Activated CD8-positive, alpha-beta memory T cell treated with anti-CD3 and anti-CD28 coated beads, Interleukin-2, amount 50 U/mL, for 48 hours (primary cell): ENCODE results near the gene HPCAL1.

Source experiments
- DNase-seq: peaks from one replicate; pipeline ENCODE4 v3.0.0-alpha.2; 2020

HPCAL1 gene

GRCh38 chr2:10357193-10358169 lies 54.8 kb downstream of the HPCAL1 start:
- no peak for DNase-seq

DNA sequence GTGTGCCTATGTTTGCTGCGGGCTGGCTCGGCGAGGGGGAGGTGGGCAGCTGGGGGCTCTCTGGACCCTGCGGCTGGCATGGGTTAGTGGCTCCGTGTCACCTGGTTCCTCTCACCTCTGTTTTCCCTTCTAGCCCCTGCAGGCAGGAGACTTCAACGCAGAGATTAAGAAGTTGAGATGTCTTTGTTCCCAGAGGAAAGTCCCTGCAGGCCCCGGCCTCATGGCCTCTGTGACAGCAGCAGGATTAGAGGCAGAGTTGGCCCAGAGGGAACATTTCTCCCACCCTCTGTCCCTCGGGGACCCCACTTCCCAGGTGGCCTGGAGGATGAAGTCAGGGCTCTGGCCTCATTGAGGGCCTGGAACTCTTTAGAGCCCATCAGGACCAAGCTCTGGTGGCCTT lies 56.5 kb downstream of the HPCAL1 start:
- DNase-seq = no peak

- no peak for DNase-seq
Measured at GRCh38 chr2:10359731-10360329, 57.1 kb downstream of the HPCAL1 start.

- DNase-seq = no peak
Measured at GRCh38 chr2:10360460-10360849, 57.8 kb downstream of the HPCAL1 start.

DNA sequence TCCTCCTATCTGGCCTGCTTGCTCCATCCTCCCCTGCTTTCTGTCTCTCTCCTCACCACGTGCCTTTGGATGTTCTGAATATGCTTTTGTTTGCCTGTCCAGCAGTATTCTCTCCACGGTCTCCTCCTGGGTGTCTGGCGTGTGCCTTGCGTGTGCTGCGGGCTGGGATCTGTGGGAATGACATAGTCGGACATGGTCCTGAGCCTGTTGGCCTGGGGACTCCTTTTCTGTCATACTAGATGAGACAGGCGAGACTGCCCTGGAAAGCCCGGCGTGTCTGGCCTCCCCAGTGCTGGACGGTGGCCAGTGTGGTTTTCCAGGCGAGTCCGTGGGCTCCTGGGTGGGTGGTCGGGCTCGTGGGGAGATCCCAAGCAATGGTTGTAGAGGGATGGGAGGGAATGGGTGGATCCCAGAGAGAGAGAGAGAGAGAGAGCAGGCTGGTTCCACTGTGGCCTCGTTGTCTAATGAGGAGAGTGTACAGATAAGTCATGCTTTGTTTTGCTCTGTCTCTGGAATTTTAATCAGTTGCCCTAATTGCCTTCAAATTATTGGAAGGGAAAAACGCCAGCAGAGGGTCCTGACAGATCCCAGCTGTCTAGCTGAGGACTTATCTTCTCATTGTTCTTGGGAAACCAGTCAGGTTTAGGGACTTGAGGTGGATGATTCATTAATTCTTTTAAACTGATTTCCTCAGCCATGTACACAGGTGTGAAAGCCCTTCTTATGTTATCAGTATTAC lies 58.3 kb downstream of the HPCAL1 start:
- DNase-seq = no peak

GRCh38 chr2:10362096-10362897 lies 59.6 kb downstream of the HPCAL1 start:
- no peak for DNase-seq

DNA sequence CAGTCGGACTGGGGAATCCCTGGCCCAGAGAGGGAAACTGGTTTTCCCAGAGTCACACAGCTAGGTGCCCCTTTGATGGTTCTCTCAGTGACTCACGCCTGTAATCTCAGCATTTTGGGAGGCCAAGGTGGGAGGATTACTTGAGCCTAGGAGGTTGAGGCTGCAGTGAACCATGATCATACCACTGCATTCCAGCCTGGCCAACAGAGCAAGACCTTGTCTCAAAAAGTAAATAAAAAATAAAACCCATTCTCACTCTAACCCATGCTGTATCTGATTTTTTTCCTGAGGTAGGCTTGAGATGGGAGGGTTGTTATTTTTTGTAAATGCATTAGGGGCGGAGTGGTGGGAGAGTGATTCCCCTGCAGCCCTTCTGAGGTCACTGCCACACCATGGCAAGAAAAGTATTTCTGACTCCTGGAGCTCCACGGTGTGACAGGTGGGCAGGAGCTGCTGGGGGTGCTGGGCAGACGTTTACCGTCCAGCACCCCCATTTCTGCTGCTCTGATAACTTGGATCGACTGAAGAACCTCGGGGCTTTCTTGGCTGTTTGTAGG lies 60.3 kb downstream of the HPCAL1 start:
- DNase-seq = no peak

- no peak for DNase-seq
Measured at GRCh38 chr2:10363861-10364610, 61.3 kb downstream of the HPCAL1 start.

DNA sequence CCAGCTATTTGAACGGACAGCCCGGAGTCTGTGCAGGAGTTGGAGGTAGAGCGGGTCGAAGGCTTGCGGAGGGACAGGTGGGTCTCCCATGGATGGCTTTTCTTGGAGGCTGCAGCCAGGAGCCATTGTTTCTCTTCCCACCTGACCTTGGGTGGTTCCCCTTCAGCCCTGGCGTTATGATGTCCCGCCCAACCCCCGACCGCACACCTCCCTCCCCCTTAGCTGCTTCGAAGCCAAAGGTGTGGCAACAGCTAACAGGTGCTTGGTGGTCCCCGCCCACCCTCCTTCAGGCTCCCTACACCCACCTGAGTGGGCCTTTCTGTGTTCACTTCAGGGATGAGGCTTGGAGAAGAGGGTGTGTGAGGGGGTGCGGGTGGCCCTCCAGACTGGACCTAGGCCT lies 62.7 kb downstream of the HPCAL1 start:
- DNase-seq = no peak

- no peak for DNase-seq
Measured at GRCh38 chr2:10366601-10367270, 64.0 kb downstream of the HPCAL1 start.

DNA sequence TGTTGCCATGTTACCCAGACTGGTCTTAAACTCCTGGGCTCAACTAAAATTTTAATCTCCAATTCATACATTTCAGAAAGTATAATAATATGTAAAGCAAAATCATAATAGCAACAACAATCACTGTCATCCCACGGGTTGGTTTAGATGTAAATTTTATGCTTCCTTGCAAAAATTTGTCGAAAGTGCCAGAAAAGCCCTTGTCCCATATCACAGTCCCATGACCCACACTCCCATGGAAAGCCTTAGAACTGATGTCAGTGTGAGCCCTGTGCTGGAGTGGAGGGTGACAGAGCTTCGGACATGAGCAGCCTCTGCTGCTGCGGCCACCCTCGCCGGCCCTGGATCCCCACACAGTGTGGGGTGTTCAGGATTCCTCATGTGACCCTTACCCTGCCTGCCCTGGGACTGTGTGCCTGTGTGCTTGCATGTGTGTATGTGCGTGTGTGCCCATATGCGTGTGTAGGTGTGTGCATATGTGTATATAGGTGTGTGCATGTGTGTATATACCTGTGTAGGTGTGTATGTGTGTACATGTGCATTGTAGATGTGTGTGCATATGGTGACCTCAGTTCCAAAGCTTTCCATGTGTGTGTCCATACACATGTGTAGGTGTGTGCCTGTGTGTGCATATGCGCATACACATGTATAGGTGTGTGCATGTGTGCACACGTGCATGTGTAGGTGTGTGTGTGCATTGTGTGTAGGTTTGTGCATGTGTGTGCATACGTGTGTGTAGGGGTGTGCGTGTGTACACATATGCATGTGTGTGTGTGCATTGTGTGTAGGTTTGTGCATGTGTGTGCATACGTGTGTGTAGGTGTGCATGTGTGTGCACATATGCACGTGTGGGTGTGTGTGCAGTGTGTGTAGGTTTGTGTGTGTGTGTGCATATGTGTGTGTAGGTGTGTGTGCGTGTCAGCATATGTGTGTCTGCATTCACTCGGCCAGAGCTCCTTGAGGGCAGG lies 65.1 kb downstream of the HPCAL1 start:
- DNase-seq = no peak

DNA sequence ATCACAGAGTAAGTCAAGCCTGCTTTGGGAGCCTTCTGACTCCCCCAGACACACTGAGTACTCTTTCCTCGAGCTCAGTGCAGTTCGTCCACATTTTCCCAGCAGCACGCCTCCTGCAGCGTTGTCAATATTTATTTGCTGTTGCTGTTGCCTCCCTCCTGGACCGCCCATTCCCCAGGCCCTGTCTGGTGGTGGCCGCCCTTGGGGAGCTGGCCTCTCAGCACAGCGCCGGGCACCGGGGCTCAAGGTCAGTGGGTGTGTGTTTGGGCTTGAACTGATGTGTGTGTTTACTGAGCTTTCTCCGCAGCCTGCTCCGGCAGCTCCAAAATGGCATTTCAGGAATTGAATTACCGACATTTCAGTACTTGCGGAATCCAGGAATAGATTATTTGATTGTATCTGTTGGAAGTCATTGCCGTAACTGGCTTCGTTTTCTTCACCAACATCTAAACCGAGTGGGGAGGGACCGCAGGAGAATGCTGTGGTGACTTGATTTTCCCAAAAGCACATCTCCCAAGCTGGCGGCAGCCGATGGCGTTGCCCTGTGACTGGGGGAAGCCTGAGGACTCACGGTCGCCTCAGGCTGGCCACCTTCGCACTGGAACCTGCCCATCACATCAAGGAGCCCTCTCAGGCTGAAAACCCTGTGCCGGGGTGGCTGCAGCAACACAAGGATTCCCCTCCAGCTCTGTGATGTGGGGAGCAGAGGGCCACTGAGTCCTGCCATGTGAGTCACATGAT lies 66.0 kb downstream of the HPCAL1 start:
- no peak for DNase-seq

- no peak for DNase-seq
Measured at GRCh38 chr2:10369269-10370255, 66.9 kb downstream of the HPCAL1 start.

- no peak for DNase-seq
Measured at GRCh38 chr2:10370390-10370789, 67.7 kb downstream of the HPCAL1 start.

GRCh38 chr2:10370895-10371294 lies 68.2 kb downstream of the HPCAL1 start:
- DNase-seq = no peak

- DNase-seq = no peak
Measured at GRCh38 chr2:10371441-10372196, 68.9 kb downstream of the HPCAL1 start.
